NCI-H82 (cell line): Measurements from ENCODE around the gene AXIN1.

Experiments
- DNase-seq: peaks from one replicate; lab custom pipeline; 2025; lab: John Stamatoyannopoulos, UW

The AXIN1 gene

DNA sequence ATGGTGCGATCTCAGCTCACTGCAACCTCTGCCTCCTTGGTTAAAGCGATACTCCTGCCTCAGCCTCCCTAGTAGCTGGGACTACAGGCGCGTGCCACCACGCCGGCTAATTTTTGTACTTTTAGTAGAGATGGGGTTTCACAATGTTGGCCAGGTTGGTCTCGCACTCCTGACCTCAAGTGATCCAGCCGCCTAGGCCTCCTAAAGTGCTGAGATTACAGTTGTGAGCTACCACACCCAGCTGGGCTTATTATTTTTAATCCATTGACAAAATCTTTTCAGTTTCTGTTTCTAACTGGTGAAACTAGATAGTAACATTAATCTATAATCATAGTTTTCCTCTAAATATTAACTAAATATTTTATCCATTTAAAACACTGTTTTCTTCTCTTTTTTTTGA lies 112.0 kb downstream of the AXIN1 start:
- DNase-seq, result no peak

- peak; percentile 19 for DNase-seq
Measured at GRCh38 chr16:239948-240277, 112.6 kb downstream of the AXIN1 start.
